A673 (cell line): ENCODE measurements around the gene VWA7.

Experiments used
- EZH2 ChIP-seq: fragments of 200-600 bp; sonication (generic); IDR thresholded peaks from 2 replicates; pipeline ENCODE4 v1.6.1; 2017; ENCODE audit warnings: borderline replicate concordance, low read depth, mild to moderate bottlenecking, mixed read lengths, antibody characterized with exemption, low read length; ENCODE audit not compliant: poor library complexity, severe bottlenecking
- TF ChIP-seq, protein P1 (sequence below): fragments of 300-800, 200-600 bp; sonication (generic); conservative IDR thresholded peaks from 2 replicates; pipeline ENCODE4 v1.5.1; 2017; ENCODE audit warnings: low read depth, mild to moderate bottlenecking, antibody characterized with exemption, low read length, moderate library complexity, mixed read lengths

DNA sequence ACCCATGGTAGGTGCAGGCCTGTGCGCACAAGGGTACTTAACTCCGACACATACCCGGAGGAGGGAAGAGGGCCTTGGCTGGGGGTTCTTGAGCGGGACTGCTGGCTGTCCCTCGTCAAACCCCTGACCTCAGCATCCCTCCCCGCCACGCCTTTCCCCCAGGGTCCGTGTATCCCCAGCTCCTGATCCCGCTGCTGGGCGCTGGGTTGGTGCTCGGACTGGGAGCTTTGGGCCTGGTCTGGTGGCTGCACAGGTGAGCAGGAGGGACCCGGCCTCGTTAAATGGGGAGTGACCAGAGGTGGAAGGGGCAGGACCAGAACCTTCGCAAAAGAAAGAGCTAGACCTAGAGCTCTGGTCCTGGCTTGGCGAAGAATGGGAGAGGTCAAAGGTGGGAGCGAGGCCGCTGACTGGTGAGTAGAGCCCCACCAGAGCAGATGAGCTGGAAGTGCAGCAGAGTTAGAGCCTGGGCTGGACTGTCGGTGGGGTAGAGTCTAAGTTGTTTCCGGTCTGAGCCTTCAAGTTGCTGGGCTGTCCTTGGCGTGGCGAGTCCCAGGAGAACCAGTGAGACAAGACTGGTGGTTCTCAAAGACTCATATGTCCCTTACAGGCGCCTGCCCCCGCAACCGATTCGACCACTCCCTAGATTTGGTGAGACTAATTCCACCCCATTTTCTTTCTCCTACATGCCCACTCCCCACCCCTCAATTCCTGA is 53.0 kb downstream of the VWA7 start:
- TF ChIP-seq, protein P1, sequence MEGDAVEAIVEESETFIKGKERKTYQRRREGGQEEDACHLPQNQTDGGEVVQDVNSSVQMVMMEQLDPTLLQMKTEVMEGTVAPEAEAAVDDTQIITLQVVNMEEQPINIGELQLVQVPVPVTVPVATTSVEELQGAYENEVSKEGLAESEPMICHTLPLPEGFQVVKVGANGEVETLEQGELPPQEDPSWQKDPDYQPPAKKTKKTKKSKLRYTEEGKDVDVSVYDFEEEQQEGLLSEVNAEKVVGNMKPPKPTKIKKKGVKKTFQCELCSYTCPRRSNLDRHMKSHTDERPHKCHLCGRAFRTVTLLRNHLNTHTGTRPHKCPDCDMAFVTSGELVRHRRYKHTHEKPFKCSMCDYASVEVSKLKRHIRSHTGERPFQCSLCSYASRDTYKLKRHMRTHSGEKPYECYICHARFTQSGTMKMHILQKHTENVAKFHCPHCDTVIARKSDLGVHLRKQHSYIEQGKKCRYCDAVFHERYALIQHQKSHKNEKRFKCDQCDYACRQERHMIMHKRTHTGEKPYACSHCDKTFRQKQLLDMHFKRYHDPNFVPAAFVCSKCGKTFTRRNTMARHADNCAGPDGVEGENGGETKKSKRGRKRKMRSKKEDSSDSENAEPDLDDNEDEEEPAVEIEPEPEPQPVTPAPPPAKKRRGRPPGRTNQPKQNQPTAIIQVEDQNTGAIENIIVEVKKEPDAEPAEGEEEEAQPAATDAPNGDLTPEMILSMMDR = no peak
- no peak for TF ChIP-seq EZH2
